Tibial nerve (tissue), 4 donors: ENCODE data around the gene SEMA6A.

Source experiments
- CTCF ChIP-seq, 5 experiments: fragments of 200-600 bp in 3 of 5; fragments of 450-650 bp in 2 of 5; sonication (generic) in 3 of 5; IDR thresholded peaks; one replicate each; pipeline ENCODE4 v1.5.1; 2016 to 2019; ENCODE audit warnings: antibody characterized with exemption in 5 of 5, mild to moderate bottlenecking in 3 of 5, moderate library complexity in 2 of 5
- EP300 ChIP-seq, 2 donors: sonication (generic); formaldehyde crosslinking; IDR thresholded peaks; one replicate each; pipeline ENCODE4 v1.6.1; 2017; ENCODE audit warnings: antibody characterized with exemption in 2 of 2, mild to moderate bottlenecking in 1 of 2
- POLR2A ChIP-seq, 2 donors: fragments of 450-650 bp; IDR thresholded peaks; one replicate each; pipeline ENCODE4 v1.6.1; 2017; ENCODE audit warnings: antibody characterized with exemption in 2 of 2, mild to moderate bottlenecking in 2 of 2, moderate library complexity in 2 of 2

GRCh38 chr5:116554764-116555163, 19.9 kb downstream of the SEMA6A start:
- no peak for TF ChIP-seq CTCF (IDR thresholded peaks at IDR 0.05)
- TF ChIP-seq POLR2A (IDR thresholded peaks at IDR 0.05) = no peak
- no peak for TF ChIP-seq EP300 (IDR thresholded peaks at IDR 0.05)
